ENCODE results near the gene MCC.

- TF ChIP-seq ZNF121 (CRISPR knock-in tag; IDR thresholded peaks at IDR 0.05) = no peak
- no peak for TF ChIP-seq E2F5 (CRISPR knock-in tag; IDR thresholded peaks at IDR 0.05)
- TF ChIP-seq GTF2I (CRISPR knock-in tag; conservative IDR thresholded peaks at IDR 0.05) = no peak
- no peak for TF ChIP-seq CTCF (IDR thresholded peaks at IDR 0.05)
- TF ChIP-seq ZNF396 (CRISPR knock-in tag; IDR thresholded peaks at IDR 0.05; ENCODE audit: borderline replicate concordance) = no peak
- no peak for TF ChIP-seq FOXP4 (CRISPR knock-in tag; IDR thresholded peaks at IDR 0.05)
- TF ChIP-seq USF2 (CRISPR knock-in tag; IDR thresholded peaks at IDR 0.05) = no peak
- no peak for TF ChIP-seq HMGXB4 (CRISPR knock-in tag; IDR thresholded peaks at IDR 0.05)
- TF ChIP-seq PRDM15 (CRISPR knock-in tag; IDR thresholded peaks at IDR 0.05) = no peak
- TF ChIP-seq CDX4 (CRISPR knock-in tag; IDR thresholded peaks at IDR 0.05; ENCODE audit: borderline replicate concordance) = no peak
Measured at GRCh38 chr5:113237893-113238292, 250.4 kb downstream of the MCC start.
